Lung (tissue), 12 donors: Measurements from ENCODE around the gene S1PR3. TPM values are rescaled to one million over a fixed set of nuclear protein-coding genes. Genes with fewer than 3 reads are reported as not detected.

Experiments
- ATAC-seq: fragments of 200-7000 bp; cut with Tn5 transposase; one replicate; pipeline ENCODE4 v1.9.1; 2020; ENCODE audit warnings: moderate number of reproducible peaks; ENCODE audit not compliant: insufficient read depth, low FRiP score
- DNase-seq, 3 donors: peaks; one replicate each; pipeline ENCODE4 v3.0.0-alpha.2; 2013 to 2017
- H3K27ac ChIP-seq, 2 donors: one replicate each; pipeline ENCODE4 v1.5.1; 2013; ENCODE audit warnings: mild to moderate bottlenecking in 2 of 2, moderate library complexity in 2 of 2, control low read depth in 1 of 2, inconsistent platforms in 1 of 2, low read depth in 1 of 2, low read length in 1 of 2
- H3K27me3 ChIP-seq, 3 donors: one replicate each; pipeline ENCODE4 v1.5.1; 2013; ENCODE audit warnings: low read length in 2 of 3; ENCODE audit not compliant: control insufficient read depth in 3 of 3, insufficient read depth in 3 of 3
- H3K36me3 ChIP-seq, 4 donors: one replicate each; pipeline ENCODE4 v1.5.1; 2013; ENCODE audit warnings: low read length in 4 of 4, mild to moderate bottlenecking in 1 of 4, moderate library complexity in 1 of 4; ENCODE audit not compliant: control insufficient read depth in 4 of 4, insufficient read depth in 4 of 4
- H3K4me1 ChIP-seq, 5 donors: one replicate each; pipeline ENCODE4 v1.5.1; 2013; ENCODE audit warnings: low read length in 5 of 5, mild to moderate bottlenecking in 2 of 5, moderate library complexity in 1 of 5; ENCODE audit not compliant: control insufficient read depth in 5 of 5, insufficient read depth in 5 of 5
- H3K4me3 ChIP-seq: one replicate; pipeline ENCODE4 v1.5.1; 2013; ENCODE audit warnings: mild to moderate bottlenecking, control low read depth, moderate library complexity
- H3K9ac ChIP-seq, 2 donors: one replicate each; pipeline ENCODE4 v1.5.1; 2013; ENCODE audit warnings: low read length in 2 of 2, control low read depth in 1 of 2; ENCODE audit not compliant: insufficient read depth in 1 of 2
- H3K9me3 ChIP-seq, 4 donors: one replicate each; pipeline ENCODE4 v1.5.1; 2013; ENCODE audit warnings: low read length in 3 of 4, mild to moderate bottlenecking in 1 of 4, moderate library complexity in 1 of 4; ENCODE audit not compliant: control insufficient read depth in 4 of 4, insufficient read depth in 3 of 4
- CTCF ChIP-seq: IDR thresholded peaks from 2 replicates; pipeline ENCODE4 v1.5.1; 2012; ENCODE audit warnings: mild to moderate bottlenecking; ENCODE audit errors: control extremely low read depth, extremely low read depth
- WGBS, 2 donors: extraction: QIAGEN DNeasy Blood & Tissue Kit; methylation state at CpG; one replicate each; pipeline ENCODE4 v1.1.7; 2013; 5-methylcytosine and 5-hydroxymethylcytosine counted together
- polyA plus RNA-seq, 2 donors: library from polyadenylated mRNA; stranded (reverse); fragments of 200-250 nt; gene quantifications; one replicate each; pipeline ENCODE4 v1.2.1, GENCODE V29; 2013
- total RNA-seq, 2 donors: library from RNA; depleted of rRNA in 1 of 2; stranded (reverse); fragments of >200 nt in 1 of 2; gene quantifications; one replicate each; pipeline ENCODE4 v1.2.1, GENCODE V29; 2014 to 2021
- donor health status: control.
- donor health status: control.
- donor health status: Bipolar disorder and iron deficiency.
- donor health status: healthy.
- donor health status: DM: yes; HTN: yes; CAD: no.

The S1PR3 gene
- total and polyA plus RNA-seq, 4 donors, result 2.8 to 38.7 (median 14.3) TPM

GRCh38 chr9:89005323-89005722 is 14.1 kb downstream of the S1PR3 start:
- no peak overlapping the region for H3K4me3 ChIP-seq
- DNase-seq (no peak), ATAC-seq (no peak)
- H3K9ac ChIP-seq, result no peak overlapping the region
- peaks cover 0 to 34% (median 8%) of the 10 kb centered on the region in 5 donors for H3K4me1 ChIP-seq
- no peak for TF ChIP-seq CTCF
- H3K27ac ChIP-seq, result no peak overlapping the region
- H3K27me3 ChIP-seq, result no peaks in the 10 kb centered on the region
- H3K9me3 ChIP-seq, result no peaks in the 10 kb centered on the region
- 88 to 93% methylated on average over 9 of the region's 9 CpGs for WGBS, 2 donors
- peaks cover 0 to 59% (median 25%) of the 10 kb centered on the region in 4 donors for H3K36me3 ChIP-seq

DNA sequence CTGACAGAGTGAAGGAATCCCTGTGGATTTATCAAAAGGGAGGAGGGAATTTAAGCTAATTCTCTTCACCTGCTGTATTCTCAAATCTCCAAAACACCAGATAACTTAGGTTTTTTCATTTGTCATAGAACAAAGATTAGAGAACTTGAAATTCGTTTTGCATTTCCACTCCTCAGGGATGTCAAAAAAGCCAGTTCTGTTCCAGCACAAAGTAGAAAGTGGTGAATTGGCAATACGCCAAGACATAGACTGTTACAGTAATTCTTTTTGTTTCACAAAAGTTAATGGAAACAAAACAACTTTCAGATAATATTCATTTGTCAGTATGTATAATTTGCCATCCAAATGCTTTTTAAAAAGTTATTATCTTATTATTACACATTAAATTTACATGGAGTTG is 15.0 kb downstream of the S1PR3 start:
- Histone ChIP-seq H3K27ac (no peak overlapping the region), H3K9me3 (no peaks in the 10 kb centered on the region), H3K36me3 (peaks cover 0 to 56% (median 25%) of the 10 kb centered on the region in 4 donors), H3K27me3 (no peaks in the 10 kb centered on the region), H3K4me1 (peaks cover 0 to 25% (median 4%) of the 10 kb centered on the region in 5 donors), H3K9ac (no peak overlapping the region), H3K4me3 (no peak overlapping the region)
- TF ChIP-seq CTCF, result no peak
- DNase-seq, result peak in 2 of 3 donors; percentile 73 to 83
- no peak for ATAC-seq
- 25 to 46% methylated on average over 2 of the region's 2 CpGs for WGBS, 2 donors

- TF ChIP-seq CTCF, result no peak
- DNase-seq (no peak), ATAC-seq (no peak)
- H3K9ac ChIP-seq, result peak overlapping the region in 1 of 2 donors; percentile 23
- H3K9me3 ChIP-seq, result no peaks in the 10 kb centered on the region
- peaks cover 0 to 46% (median 20%) of the 10 kb centered on the region in 4 donors for H3K36me3 ChIP-seq
- no peak overlapping the region for H3K4me3 ChIP-seq
- WGBS, 2 donors, result 79 to 82% methylated on average over 9 of the region's 9 CpGs
- peaks cover 0 to 18% (median 4%) of the 10 kb centered on the region in 5 donors for H3K4me1 ChIP-seq
- H3K27ac ChIP-seq, result no peak overlapping the region
- H3K27me3 ChIP-seq, result no peaks in the 10 kb centered on the region
Observed at GRCh38 chr9:89006996-89007967, 16.0 kb downstream of the S1PR3 start.
